HepG2 (cell line): ENCODE measurements around the gene CSK. TPM values are rescaled to one million over a fixed set of nuclear protein-coding genes. Genes with fewer than 3 reads are reported as not detected.
A peak's percentile ranks its signal among the peaks of the same experiment; 100 is the strongest.

Experiments used
- BCLAF1 ChIP-seq: fragments of 450-650 bp; IDR thresholded peaks from 2 replicates; pipeline ENCODE4 v1.6.1; 2017; ENCODE audit warnings: mild to moderate bottlenecking
- CREBL2 ChIP-seq: sonication (generic); formaldehyde crosslinking; IDR thresholded peaks from 2 replicates; pipeline ENCODE4 v1.8.1; 2023; ENCODE audit warnings: missing genetic modification reagents, mild to moderate bottlenecking, borderline replicate concordance
- FIP1L1 ChIP-seq: fragments of 200-400 bp; formaldehyde crosslinking; IDR thresholded peaks from 2 replicates; pipeline ENCODE4 v1.6.1; 2018; ENCODE audit warnings: low read depth, mild to moderate bottlenecking, low read length, moderate library complexity, borderline replicate concordance; ENCODE audit not compliant: insufficient read depth
- HDAC1 ChIP-seq: sonication (generic); formaldehyde crosslinking; IDR thresholded peaks from 2 replicates; pipeline ENCODE4 v1.5.1; 2020; ENCODE audit warnings: mild to moderate bottlenecking, missing genetic modification reagents
- MTF2 ChIP-seq: sonication (generic); formaldehyde crosslinking; IDR thresholded peaks from 2 replicates; pipeline ENCODE4 v1.5.0; 2020; ENCODE audit warnings: missing genetic modification reagents, borderline replicate concordance
- MXD4 ChIP-seq: IDR thresholded peaks from 2 replicates; pipeline ENCODE4 v1.6.1; 2016; ENCODE audit warnings: mild to moderate bottlenecking, missing biosample characterization, missing genetic modification reagents
- POLR2G ChIP-seq: fragments of 200-400 bp; formaldehyde crosslinking; IDR thresholded peaks from 2 replicates; pipeline ENCODE4 v1.6.1; 2018; ENCODE audit warnings: mild to moderate bottlenecking, low read depth, low read length, moderate library complexity
- RFXAP ChIP-seq: sonication (generic); formaldehyde crosslinking; IDR thresholded peaks from 2 replicates; pipeline ENCODE4 v1.4.0; 2020; ENCODE audit warnings: missing genetic modification reagents, borderline replicate concordance
- TCF7L2 ChIP-seq: IDR thresholded peaks from 2 replicates; pipeline ENCODE4 v1.6.1; 2011; ENCODE audit warnings: mild to moderate bottlenecking, low read depth, low read length, moderate library complexity
- TFE3 ChIP-seq: IDR thresholded peaks from 2 replicates; pipeline ENCODE4 v1.6.1; 2016
- ZFP62 ChIP-seq: sonication (generic); formaldehyde crosslinking; IDR thresholded peaks from 2 replicates; pipeline ENCODE4 v1.4.0; 2020; ENCODE audit warnings: missing genetic modification reagents
- ZNF367 ChIP-seq: sonication (generic); formaldehyde crosslinking; IDR thresholded peaks from 2 replicates; pipeline ENCODE4 v1.4.0; 2020; ENCODE audit warnings: missing genetic modification reagents, borderline replicate concordance
- ZNF589 ChIP-seq: sonication (generic); formaldehyde crosslinking; conservative IDR thresholded peaks from 2 replicates; pipeline ENCODE4 v1.8.0; 2022; ENCODE audit warnings: mild to moderate bottlenecking, moderate library complexity, missing genetic modification reagents
- ZNF740 ChIP-seq: sonication (generic); formaldehyde crosslinking; IDR thresholded peaks from 2 replicates; pipeline ENCODE4 v1.4.0; 2020; ENCODE audit warnings: missing genetic modification reagents
- ZSCAN29 ChIP-seq: sonication (generic); formaldehyde crosslinking; conservative IDR thresholded peaks from 2 replicates; pipeline ENCODE4 v1.4.0; 2020; ENCODE audit warnings: mild to moderate bottlenecking, missing genetic modification reagents
- polyA plus RNA-seq, 8 experiments: library from polyadenylated mRNA; depleted of rRNA in 3 of 8; stranded (reverse) in 7 of 8; unstranded in 1 of 8; fragments of >200 nt; fragmentation: Illumina TruSeq in 4 of 8; extraction: Trizol in 4 of 8; gene quantifications; 2 replicates each; pipeline versions ENCODE4 v1.2.1 to v1.2.3, GENCODE V29; 2011 to 2016; ENCODE audit warnings: low read depth in 4 of 8, missing spikeins in 1 of 8, mixed read lengths in 1 of 8; ENCODE audit not compliant: insufficient read depth in 1 of 8
- total RNA-seq, 5 experiments: library from RNA; depleted of rRNA; stranded (reverse); fragments of >200 nt; fragmentation: Illumina TruSeq; extraction: Trizol; gene quantifications; 2 replicates each; pipeline ENCODE4 v1.2.3, GENCODE V29; 2016; ENCODE audit warnings: low read depth in 1 of 5
- TF ChIP-seq, protein P1 (sequence below): sonication (generic); formaldehyde crosslinking; IDR thresholded peaks from 2 replicates; pipeline ENCODE4 v1.5.0; 2020; ENCODE audit warnings: mild to moderate bottlenecking, missing genetic modification reagents
- TF ChIP-seq, protein P2 (sequence below): sonication (generic); formaldehyde crosslinking; IDR thresholded peaks from 2 replicates; pipeline ENCODE4 v1.5.1; 2020; ENCODE audit warnings: missing genetic modification reagents, mild to moderate bottlenecking, borderline replicate concordance
- TF ChIP-seq, protein P3 (sequence below): sonication (generic); formaldehyde crosslinking; IDR thresholded peaks from 2 replicates; pipeline ENCODE4 v1.4.0; 2020; ENCODE audit warnings: missing genetic modification reagents

Gene CSK
- total and polyA plus RNA-seq, 2 of the 13 experiments (the other 11 are each of a cell fraction or from before 2014, with no cell fraction given) = 12.5 to 21.3 TPM

DNA sequence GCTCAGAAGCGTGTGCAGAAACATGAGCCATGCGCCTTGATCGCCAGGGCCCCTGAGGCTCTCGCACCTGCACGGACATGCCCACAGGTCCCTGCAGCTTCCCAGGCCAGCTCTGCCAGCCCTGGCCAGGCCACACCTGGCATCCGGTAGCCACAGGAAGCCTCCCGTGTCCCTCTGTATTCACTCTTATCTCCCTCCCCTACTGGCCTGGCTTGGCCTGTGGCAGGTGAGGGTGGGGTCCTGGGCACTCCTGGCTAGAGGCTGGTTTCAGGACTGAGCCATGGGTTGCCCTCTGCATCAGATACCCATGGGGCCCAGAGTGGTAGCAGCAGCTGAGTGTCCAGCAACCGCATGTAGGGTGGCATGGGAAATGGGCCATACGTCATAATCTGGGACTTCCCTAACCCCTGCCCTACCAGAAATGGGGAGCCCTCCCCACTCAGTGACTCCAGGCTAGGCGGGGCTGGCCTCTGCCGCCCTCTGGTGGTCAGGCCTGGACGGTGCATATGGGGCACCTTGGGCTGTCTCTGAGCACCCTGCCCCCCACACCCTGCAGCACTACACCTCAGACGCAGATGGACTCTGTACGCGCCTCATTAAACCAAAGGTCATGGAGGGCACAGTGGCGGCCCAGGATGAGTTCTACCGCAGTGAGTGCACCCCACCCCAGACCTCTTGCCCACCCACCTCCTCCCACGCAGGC is 18.1 kb downstream of the CSK start (continued):
- TF ChIP-seq, protein P1, sequence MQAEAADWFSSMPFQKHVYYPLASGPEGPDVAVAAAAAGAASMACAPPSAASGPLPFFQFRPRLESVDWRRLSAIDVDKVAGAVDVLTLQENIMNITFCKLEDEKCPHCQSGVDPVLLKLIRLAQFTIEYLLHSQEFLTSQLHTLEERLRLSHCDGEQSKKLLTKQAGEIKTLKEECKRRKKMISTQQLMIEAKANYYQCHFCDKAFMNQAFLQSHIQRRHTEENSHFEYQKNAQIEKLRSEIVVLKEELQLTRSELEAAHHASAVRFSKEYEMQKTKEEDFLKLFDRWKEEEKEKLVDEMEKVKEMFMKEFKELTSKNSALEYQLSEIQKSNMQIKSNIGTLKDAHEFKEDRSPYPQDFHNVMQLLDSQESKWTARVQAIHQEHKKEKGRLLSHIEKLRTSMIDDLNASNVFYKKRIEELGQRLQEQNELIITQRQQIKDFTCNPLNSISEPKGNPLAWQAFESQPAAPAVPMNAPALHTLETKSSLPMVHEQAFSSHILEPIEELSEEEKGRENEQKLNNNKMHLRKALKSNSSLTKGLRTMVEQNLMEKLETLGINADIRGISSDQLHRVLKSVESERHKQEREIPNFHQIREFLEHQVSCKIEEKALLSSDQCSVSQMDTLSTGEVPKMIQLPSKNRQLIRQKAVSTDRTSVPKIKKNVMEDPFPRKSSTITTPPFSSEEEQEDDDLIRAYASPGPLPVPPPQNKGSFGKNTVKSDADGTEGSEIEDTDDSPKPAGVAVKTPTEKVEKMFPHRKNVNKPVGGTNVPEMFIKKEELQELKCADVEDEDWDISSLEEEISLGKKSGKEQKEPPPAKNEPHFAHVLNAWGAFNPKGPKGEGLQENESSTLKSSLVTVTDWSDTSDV (CRISPR knock-in tag) = 0 out of 2 replicates have a peak, but pooled peaks have one; percentile 9
- TF ChIP-seq BCLAF1 (no peak), CREBL2 (CRISPR knock-in tag) (no peak), MTF2 (CRISPR knock-in tag) (no peak), ZNF589 (CRISPR knock-in tag) (no peak), ZSCAN29 (CRISPR knock-in tag) (no peak), ZNF367 (CRISPR knock-in tag) (no peak), RFXAP (CRISPR knock-in tag) (no peak), ZFP62 (no peak), TCF7L2 (no peak), FIP1L1 (no peak), ZNF740 (CRISPR knock-in tag) (peak; percentile 43; the same call in 1 of the 2 replicates), POLR2G (no peak), TFE3 (CRISPR knock-in tag) (no peak), HDAC1 (CRISPR knock-in tag) (no peak), MXD4 (CRISPR knock-in tag) (no peak)
- TF ChIP-seq, protein P2, sequence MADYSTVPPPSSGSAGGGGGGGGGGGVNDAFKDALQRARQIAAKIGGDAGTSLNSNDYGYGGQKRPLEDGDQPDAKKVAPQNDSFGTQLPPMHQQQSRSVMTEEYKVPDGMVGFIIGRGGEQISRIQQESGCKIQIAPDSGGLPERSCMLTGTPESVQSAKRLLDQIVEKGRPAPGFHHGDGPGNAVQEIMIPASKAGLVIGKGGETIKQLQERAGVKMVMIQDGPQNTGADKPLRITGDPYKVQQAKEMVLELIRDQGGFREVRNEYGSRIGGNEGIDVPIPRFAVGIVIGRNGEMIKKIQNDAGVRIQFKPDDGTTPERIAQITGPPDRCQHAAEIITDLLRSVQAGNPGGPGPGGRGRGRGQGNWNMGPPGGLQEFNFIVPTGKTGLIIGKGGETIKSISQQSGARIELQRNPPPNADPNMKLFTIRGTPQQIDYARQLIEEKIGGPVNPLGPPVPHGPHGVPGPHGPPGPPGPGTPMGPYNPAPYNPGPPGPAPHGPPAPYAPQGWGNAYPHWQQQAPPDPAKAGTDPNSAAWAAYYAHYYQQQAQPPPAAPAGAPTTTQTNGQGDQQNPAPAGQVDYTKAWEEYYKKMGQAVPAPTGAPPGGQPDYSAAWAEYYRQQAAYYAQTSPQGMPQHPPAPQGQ (CRISPR knock-in tag) = no peak
- TF ChIP-seq, protein P3, sequence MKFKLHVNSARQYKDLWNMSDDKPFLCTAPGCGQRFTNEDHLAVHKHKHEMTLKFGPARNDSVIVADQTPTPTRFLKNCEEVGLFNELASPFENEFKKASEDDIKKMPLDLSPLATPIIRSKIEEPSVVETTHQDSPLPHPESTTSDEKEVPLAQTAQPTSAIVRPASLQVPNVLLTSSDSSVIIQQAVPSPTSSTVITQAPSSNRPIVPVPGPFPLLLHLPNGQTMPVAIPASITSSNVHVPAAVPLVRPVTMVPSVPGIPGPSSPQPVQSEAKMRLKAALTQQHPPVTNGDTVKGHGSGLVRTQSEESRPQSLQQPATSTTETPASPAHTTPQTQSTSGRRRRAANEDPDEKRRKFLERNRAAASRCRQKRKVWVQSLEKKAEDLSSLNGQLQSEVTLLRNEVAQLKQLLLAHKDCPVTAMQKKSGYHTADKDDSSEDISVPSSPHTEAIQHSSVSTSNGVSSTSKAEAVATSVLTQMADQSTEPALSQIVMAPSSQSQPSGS (CRISPR knock-in tag) = no peak
